ENCODE measurements around the gene GLIPR1. TPM values are rescaled to one million over a fixed set of nuclear protein-coding genes. Genes with fewer than 3 reads are reported as not detected.

The GLIPR1 gene
- total RNA-seq, 1 donor from 2014 or later, result 43.1 TPM

Other genes with a start within 250 kb of the GLIPR1 start
- gene CAPS2, start 150.4 kb upstream of the GLIPR1 start, total RNA-seq (ENCODE audit: insufficient read depth, low replicate concordance), result 18.1 TPM
- not detected for gene GLIPR1L1, start 146.1 kb upstream of the GLIPR1 start, total RNA-seq (ENCODE audit: insufficient read depth, low replicate concordance)
- 2.9 TPM for gene GLIPR1L2, start 89.7 kb upstream of the GLIPR1 start, total RNA-seq (ENCODE audit: insufficient read depth, low replicate concordance)
- 54.4 TPM for gene KRR1, start 30.9 kb downstream of the GLIPR1 start, total RNA-seq (ENCODE audit: insufficient read depth, low replicate concordance)